ENCODE data around the gene FAM217A.

FAM217A gene

DNA sequence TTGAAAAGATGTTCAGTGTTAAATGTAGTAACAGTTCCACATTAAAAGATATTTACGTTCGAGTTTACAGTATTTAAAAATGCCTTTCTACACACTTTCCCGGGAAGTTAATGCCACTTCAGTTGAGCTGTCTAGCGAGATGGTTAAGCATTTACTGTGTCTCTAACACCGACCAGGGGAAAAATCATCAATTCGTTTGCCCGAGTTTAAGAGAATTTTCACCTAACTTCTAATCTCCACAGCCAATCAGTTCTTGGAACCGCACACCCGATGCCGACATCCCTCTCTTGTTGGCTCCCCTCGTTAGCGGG is 58.2 kb downstream of the FAM217A start:
- peak overlapping the region; percentile 96 for H3K27ac ChIP-seq
- H3K36me3 ChIP-seq, result peaks cover 33% of the 10 kb centered on the region
- peak overlapping the region; percentile 87 for H3K4me3 ChIP-seq (ENCODE audit: low read depth, low read length)
- no peaks in the 10 kb centered on the region for H3K27me3 ChIP-seq (ENCODE audit: insufficient read depth, low read depth, severe bottlenecking)
- TF ChIP-seq, protein P1, sequence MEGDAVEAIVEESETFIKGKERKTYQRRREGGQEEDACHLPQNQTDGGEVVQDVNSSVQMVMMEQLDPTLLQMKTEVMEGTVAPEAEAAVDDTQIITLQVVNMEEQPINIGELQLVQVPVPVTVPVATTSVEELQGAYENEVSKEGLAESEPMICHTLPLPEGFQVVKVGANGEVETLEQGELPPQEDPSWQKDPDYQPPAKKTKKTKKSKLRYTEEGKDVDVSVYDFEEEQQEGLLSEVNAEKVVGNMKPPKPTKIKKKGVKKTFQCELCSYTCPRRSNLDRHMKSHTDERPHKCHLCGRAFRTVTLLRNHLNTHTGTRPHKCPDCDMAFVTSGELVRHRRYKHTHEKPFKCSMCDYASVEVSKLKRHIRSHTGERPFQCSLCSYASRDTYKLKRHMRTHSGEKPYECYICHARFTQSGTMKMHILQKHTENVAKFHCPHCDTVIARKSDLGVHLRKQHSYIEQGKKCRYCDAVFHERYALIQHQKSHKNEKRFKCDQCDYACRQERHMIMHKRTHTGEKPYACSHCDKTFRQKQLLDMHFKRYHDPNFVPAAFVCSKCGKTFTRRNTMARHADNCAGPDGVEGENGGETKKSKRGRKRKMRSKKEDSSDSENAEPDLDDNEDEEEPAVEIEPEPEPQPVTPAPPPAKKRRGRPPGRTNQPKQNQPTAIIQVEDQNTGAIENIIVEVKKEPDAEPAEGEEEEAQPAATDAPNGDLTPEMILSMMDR (IDR thresholded peaks at IDR 0.05; ENCODE audit: low read depth, low read length), result no peak
- DNase-seq, result no peak
- H3K9me3 ChIP-seq (ENCODE audit: severe bottlenecking), result no peaks in the 10 kb centered on the region

DNA sequence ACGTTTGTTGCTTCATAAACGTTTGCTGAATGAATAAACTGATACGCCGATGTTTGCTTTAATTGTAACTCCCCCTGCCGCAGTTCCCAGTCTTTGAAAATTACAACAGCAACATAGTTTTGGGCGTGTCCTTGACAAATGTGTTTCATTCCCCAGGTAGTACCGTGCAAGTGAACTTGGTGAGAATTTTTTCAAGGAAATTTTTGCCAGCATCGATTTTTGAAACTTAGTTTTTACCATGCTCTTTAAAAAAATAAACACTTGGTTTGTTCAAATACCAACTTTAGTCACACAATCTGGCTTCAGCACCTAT is 60.1 kb downstream of the FAM217A start:
- peak overlapping the region; percentile 99 for H3K27ac ChIP-seq
- no peak for DNase-seq
- TF ChIP-seq, protein P1 (IDR thresholded peaks at IDR 0.05; ENCODE audit: low read depth, low read length), result no peak
- peaks cover 25% of the 10 kb centered on the region for H3K36me3 ChIP-seq
- no peaks in the 10 kb centered on the region for H3K27me3 ChIP-seq (ENCODE audit: insufficient read depth, low read depth, severe bottlenecking)
- no peaks in the 10 kb centered on the region for H3K9me3 ChIP-seq (ENCODE audit: severe bottlenecking)
- H3K4me3 ChIP-seq (ENCODE audit: low read depth, low read length), result peak overlapping the region; percentile 70

Measured in WERI-Rb-1 (cell line).